ENCODE data around the gene RNF103.

Gene RNF103

DNA sequence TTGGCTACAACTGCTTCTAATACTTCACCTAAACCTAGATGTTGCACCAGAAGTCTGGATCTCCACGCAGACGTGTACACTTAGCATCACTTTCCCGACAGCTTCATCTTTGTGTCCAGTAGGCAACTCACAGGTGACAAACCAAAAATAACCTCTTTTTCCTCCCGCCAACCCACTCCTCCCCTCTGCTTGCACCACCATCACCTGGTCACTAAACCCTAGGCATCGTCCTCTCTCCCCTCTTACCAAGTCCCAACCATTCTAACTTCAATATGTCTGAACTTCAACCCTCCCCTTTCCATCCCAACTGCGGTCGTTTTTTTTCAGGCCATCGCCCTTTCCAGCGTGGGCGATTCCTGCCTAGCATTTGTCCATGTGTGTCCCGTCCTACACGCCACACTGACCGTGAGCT lies 60.0 kb downstream of the RNF103 start:
- no peak for DNase-seq

DNA sequence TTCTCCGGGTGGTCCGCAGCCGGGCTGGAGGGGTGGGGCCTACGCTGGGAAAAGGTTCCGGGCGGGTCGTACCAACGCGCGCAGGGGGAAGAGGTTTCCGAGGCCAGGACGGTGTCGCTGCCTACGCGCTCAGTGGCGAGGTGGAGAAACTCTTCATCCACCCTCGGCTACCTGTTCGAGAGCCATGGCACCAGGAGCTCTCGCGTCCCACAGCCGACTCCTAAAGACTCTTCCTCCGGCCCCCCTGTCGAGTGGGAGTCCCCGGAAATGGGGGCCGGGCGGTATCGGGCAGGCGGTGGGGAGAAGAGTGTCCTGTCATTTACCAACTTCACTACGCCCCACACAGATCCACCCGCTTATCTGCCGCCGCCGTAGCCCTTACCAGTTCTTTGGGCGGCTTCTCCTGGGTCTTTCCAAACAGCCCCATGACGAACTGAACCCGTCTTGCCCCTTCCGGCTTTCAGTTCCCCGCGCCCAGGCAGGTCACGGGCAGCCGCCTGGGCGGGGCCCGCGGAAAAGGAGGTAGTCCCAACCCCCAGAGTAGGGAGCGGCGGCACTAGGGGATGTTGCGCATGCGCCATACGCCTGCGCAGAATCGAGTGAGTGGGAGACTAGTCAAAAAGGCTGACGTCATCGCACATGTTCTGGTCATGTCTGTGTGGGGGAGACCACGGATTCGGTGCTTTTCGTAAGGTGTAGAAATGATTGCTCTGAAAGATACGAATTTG lies 60.6 kb downstream of the RNF103 start, which contains the start of gene CHMP3:
Gene CHMP3, minus strand, starts transcription at position 522 of the 728 bp plus-strand sequence. Its CDS starts 95 bp downstream, at position 427.
- DNase-seq = peak; percentile 97

DNA sequence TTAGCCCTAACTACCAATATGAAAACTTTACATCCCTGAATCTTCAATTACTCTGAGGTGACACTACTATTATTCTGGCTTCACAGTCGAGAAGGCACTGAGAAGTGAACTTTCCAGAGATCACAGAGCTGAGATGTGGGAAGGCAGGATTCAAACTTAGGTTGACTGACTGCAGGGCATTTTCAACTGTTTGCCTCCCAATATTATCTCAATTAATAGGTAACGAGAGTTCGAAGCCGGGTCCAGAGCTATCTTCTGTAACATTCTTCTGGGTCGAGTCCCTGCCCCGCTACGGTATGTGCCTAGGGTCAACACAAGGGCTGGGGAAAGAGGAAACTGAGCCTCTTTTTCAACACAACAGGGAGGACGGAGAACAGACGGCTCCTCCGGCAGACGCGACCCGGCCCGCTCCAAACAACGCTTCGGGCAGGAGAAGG lies 61.2 kb downstream of the RNF103 start:
- peak; percentile 37 for DNase-seq

DNA sequence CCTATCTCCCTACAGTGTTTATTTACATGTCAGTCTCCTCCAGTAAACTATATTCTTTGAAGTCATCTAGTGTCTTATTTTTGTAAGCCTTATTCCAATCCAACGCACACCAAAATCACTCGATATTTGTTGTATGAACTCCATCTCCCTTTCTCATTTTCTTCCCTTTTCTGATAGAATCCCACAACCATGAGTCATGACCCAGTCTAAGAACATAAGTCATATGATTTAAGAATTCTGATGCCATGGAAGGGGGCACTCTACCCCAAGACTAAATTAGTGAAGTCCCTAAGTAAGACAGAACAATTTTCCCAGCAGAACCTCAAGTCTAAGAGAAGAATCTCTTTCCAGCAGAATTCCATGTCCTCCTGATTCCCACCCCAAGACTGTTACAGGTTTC lies 65.8 kb downstream of the RNF103 start:
- no peak for DNase-seq

DNA sequence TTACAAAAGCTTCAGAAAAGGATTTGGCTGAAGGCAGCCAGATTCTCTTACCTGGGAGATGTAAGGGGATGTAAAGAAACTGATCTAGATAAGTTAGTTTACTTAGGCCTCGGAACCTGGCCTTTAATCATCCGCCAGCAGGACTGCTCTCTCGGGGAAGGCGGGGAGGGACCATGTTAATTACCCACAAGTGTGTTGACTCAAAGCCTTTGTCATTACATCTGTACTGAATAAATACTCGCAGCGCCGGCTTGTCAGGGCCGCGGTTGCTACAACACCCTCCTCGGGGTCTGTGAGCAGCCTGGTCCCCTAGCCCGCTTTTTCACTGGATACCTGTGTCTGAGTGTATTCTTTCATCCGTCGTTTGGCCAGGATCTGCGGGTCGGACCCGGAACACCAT lies 67.2 kb downstream of the RNF103 start:
- no peak for DNase-seq

Data from kidney glomerular epithelial cell (primary cell).